ENCODE data around the gene MTA3. TPM values are rescaled to one million over a fixed set of nuclear protein-coding genes. Genes with fewer than 3 reads are reported as not detected.

Gene MTA3
- total RNA-seq, 1 experiment from 2014 or later, result 18.8 TPM

DNA sequence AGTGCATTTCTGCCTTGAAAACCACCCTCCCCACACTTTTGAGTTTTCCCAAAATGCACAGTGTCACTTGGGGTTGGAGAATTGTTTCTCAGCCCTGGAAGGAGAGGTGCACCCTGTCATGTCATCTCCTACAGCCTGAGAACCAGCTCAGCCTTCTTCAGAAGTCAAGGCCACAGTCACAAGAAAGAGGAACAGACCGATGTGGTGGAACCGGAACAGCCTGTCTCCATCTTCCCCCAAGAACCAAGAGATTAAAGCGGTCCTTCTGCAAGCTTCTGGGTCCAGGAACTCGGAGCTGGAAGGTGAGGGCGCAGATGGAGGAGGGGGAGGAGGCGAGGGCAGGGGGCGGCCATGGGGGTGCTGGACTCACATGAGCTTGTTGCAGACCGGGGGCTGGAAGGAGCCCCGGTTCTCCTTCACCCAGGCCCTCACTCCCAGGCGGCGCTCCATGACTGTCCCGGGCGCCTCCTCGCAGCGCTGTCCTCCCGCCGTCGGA, 223.7 kb downstream of the MTA3 start:
- no peaks in the 10 kb centered on the region for H3K36me3 ChIP-seq
- H3K27me3 ChIP-seq, result no peaks in the 10 kb centered on the region
- H3K4me3 ChIP-seq, result no peak overlapping the region
- no peak for DNase-seq
- no peaks in the 10 kb centered on the region for H3K9me3 ChIP-seq

DNA sequence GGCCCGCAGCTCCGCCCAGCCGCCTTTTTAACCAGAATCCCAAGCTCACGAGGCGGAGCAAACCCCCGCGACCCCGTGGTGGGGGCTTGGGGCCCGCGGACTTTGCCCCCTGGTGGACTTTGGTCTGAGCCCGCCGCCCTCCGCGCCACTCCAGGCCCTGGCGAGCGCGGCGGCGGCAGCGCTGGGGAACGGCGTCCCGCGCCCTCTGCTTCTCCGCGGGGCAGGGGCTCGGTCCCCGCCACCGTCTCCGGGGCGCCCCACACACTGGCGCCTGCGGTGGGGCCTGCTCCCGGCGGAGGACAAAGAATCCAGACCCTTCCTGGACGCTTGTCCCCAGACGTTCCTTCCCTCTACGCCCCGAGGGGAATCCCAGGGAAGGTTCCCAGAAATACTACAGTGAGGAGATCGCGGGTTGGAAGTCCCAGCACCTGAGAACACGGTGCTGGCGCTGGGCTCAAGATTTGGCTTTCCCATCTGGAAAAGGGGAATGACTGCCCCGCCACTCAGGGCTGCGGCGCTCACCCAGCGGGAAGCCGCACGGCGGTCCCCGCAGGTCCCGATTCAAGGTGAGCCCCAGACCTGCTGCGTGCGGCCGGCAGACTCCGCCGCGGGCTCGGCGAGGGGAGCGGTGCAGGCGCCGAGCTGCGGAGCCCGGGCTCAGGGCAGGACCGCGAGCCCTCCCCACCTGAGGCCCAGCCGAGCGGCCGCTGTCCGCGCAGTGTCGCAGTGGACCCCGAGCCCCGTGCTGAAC, 224.3 kb downstream of the MTA3 start, which contains the start of gene HAAO:
Gene HAAO, minus strand, starts transcription at position 1 of the 751 bp plus-strand sequence. CDS start 47 bp downstream, outside the sequence.
- Histone ChIP-seq H3K27me3 (no peaks in the 10 kb centered on the region), H3K9me3 (no peaks in the 10 kb centered on the region), H3K36me3 (no peaks in the 10 kb centered on the region), H3K4me3 (no peak within 1 kb of the TSS)
- DNase-seq, result no peak

DNA sequence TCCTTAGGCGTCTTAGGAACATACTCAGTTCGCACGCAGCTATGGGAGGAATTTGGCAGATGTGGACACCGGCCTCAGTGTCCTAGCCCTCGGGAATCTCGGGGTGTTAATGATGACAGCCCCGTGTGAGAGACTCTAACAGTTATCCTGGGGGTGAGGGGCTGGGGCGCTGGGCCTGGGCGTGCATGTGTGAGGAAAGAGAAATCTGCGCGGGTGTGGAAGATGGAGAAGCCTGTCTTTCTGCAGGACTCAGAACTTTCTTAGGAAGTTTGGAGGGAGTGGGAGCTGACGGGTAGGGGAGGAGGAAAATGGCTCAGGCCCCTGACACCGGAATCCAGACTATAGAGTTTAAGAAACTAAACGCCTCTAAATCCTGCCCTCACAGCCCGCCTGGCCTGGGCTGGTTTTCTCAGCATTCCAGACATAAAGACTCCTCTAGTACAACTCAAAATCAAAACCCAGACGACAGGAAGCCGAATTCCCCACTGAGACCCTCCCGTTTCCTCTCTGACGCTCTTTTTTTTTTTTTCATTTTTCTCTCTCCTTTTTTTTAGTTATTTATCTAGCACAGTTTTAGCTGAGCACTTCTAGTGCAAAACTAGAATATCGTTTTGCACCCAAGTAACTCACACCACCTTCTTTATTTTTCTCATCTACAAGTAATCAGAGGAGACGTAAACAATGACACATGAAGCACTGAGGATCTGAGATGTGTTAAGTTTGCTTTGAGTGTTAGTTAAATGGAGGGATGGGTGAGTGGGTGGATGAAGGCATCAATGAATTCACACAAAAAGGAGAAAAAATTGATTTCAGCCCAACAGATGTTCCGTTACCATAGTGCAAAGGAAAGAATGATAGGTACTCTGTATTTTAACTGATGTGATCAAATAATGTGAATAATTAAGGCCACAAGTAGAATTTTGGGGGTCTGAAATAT, 225.2 kb downstream of the MTA3 start:
- DNase-seq, result no peak
- H3K36me3 ChIP-seq, result no peaks in the 10 kb centered on the region
- no peaks in the 10 kb centered on the region for H3K27me3 ChIP-seq
- no peaks in the 10 kb centered on the region for H3K9me3 ChIP-seq
- no peak overlapping the region for H3K4me3 ChIP-seq

DNA sequence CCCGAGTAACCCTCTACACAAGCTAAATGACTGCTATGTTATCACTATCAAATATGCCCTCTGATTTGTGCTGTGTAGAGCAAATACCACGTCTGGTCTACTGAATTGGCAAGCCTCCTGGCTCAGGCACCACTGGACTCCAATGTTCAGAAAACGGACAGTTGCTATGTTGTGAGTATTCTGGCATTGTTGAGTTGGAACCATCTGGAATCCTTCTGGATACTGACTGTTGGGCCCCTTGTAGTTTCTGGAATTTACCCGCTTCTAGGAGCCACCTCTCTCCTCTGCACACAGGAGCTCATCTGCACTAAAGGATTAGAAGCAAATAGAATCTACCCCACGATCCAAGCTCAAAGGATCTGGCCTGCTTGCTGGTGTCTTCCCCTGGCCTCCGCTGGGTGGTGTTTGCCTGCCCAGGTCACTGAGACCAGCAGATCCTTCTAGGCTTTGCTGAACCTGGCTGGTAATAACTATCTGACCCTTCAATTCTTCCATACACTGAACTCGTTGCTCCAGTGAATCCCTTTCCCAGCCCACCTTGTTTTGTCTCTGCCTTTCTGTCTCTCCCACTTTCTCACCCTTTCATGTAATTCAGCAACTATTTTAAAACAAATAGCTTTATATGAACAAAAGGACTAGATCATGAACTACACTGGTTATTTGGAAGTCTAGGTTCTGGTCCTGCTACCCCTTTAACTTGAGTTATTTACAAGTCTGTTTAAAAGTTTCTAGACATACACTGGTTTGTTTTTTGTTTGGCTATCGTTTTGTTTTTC, 226.0 kb downstream of the MTA3 start:
- no peaks in the 10 kb centered on the region for H3K9me3 ChIP-seq
- no peaks in the 10 kb centered on the region for H3K27me3 ChIP-seq
- H3K36me3 ChIP-seq, result no peaks in the 10 kb centered on the region
- DNase-seq, result no peak
- no peak overlapping the region for H3K4me3 ChIP-seq

DNA sequence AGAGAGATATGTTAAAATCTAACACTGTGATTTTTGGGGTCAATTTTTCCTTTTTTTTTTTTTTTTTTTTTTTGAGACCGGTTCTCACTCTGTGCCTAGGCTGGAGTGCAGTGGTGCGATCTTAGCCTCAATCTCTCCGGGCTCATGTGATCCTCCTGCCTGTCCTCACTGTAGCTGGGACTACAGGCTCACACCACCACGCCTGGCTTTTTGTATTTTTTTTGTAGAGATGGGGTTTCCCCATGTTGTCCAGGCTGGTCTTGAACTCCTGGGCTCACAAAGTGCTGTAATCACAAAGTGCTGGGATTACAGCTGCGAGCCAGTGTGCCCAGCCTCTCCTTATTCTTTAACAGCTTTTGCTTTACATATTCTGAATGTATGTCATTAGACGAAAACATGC, 226.8 kb downstream of the MTA3 start:
- no peaks in the 10 kb centered on the region for H3K36me3 ChIP-seq
- no peak overlapping the region for H3K4me3 ChIP-seq
- no peaks in the 10 kb centered on the region for H3K27me3 ChIP-seq
- H3K9me3 ChIP-seq, result no peaks in the 10 kb centered on the region
- no peak for DNase-seq

DNA sequence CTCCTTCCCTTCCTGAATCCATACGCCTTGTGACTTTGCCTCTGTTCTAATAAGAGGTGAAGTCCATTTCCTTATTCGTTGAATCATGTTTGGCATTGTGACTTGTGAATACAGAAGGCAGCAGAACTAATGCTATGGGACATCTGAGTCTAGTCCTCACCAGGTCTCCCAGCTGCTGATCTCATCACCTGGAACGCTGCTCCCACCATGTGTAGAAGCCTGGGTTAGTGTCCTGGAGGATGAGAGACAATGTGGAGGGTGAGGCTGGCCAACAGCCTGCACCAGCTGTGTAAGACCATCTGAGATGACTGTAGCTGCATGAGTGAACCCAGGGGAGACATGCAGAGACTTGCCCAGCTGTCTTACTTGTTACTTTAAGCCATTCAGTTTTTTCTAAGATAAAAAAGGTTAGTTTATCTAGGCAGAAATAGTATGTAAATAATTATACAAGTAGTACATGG, 227.4 kb downstream of the MTA3 start:
- no peak for DNase-seq

DNA sequence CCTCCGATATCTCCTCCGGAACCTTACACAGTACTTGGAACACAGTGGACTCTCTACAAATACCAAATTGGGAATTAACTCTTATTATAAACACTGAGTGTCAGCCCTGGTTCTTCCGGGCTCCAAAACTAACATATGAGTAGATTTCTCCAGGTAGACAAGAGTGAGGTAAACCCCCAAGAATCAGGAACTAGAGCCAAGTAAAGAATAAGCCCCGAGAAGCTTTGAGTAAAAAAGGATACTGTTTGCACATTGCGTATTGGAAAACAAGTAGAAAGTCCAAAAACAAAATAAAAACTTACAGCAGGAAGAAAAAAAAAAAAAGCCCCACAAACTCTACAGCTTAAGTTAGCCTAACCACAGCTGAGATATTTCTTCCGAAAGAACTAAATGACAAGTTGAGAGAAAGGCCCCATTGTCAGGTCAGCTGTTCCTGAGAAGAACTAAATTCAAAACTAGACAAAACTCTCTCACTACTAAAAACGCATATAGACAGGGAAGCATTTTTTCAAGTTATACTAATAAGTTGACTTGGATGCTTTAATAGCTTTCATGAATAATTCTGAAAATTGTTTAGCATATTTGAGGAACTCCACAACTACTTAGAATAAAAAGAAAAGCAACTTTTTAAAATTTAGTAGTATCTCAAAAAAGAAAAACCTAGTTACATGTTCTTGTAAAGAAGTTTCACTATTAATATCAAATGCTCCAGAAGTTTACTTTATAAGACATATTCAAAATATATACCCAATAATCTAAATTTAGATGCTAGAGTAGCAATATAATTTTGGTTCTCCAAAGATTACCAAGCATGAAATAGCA, 228.2 kb downstream of the MTA3 start:
- H3K36me3 ChIP-seq, result no peaks in the 10 kb centered on the region
- H3K9me3 ChIP-seq, result no peaks in the 10 kb centered on the region
- no peak for DNase-seq
- no peak overlapping the region for H3K4me3 ChIP-seq
- H3K27me3 ChIP-seq, result no peaks in the 10 kb centered on the region

More for the DNA sequence above, 227.4 kb downstream of the MTA3 start:
- H3K9me3 ChIP-seq, result no peaks in the 10 kb centered on the region
- no peaks in the 10 kb centered on the region for H3K27me3 ChIP-seq
- H3K36me3 ChIP-seq, result no peaks in the 10 kb centered on the region
- H3K4me3 ChIP-seq, result no peak overlapping the region

DNA sequence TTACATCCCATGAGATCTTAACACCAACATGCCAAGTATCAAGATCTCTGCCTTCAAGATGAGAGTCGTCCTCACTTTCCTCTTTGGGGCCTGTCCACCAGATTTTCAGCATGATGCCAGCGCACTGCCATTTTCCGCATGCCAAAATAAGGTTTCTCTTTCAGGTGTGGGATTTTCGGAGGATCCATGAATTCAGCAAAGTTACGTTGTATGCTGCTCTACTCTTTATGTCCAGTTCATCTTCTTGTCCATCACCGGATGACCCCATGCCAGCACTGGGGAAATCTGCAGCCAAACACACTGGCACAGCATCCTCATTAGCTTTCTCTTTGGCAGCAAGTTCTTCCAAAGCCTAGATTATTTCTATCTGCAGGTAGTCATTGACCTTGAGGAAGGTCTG, 228.8 kb downstream of the MTA3 start:
- DNase-seq, result no peak
- H3K36me3 ChIP-seq, result no peaks in the 10 kb centered on the region
- H3K4me3 ChIP-seq, result no peak overlapping the region
- H3K27me3 ChIP-seq, result no peaks in the 10 kb centered on the region
- no peaks in the 10 kb centered on the region for H3K9me3 ChIP-seq

DNA sequence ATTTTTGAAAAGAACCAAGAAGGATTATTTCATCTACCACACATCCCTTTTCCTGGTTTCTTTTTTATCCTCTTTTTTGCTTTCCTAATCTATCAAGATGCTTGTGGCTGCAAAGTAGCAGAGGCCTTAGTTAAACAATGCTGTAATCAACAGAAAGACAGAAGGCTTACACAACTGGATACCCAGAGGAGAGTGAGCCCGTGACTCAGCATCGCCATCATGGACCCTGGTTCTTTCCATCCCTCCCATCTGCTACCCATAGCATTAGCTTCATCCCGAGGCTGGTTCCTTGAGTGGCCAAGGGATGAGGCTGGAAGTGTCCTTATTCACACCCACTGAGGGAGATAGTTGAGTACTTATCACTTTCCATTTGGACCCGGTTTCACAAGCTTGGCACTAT, 231.4 kb downstream of the MTA3 start:
- Histone ChIP-seq H3K9me3 (no peaks in the 10 kb centered on the region), H3K27me3 (no peaks in the 10 kb centered on the region), H3K36me3 (no peaks in the 10 kb centered on the region), H3K4me3 (no peak overlapping the region)
- no peak for DNase-seq

DNA sequence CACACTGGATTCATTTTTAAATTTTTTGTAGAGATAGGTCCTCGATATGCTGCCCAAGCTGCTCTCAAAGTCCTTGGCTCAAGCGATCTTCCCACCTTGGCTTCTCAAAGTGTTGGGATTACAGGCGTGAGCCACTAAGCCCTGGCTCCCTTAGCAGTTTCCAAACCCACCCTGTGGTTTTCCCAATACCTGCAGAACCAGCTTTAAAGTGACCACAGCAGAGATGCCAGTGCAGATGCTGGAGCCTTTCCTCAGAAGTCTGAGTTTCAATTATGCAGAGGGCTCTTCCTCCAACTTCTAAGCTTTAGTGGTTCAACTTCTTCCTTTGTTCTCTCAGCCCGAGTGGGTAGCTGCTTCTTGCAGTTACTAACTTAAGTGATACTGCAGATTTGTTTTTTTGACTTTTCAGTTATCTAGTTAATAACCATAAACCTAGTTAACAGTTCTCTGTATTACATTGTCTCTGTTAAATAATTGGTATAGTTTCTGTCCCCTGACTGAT, 232.1 kb downstream of the MTA3 start:
- no peak for DNase-seq
- Histone ChIP-seq H3K9me3 (no peaks in the 10 kb centered on the region), H3K27me3 (no peaks in the 10 kb centered on the region), H3K36me3 (no peaks in the 10 kb centered on the region), H3K4me3 (no peak overlapping the region)

DNA sequence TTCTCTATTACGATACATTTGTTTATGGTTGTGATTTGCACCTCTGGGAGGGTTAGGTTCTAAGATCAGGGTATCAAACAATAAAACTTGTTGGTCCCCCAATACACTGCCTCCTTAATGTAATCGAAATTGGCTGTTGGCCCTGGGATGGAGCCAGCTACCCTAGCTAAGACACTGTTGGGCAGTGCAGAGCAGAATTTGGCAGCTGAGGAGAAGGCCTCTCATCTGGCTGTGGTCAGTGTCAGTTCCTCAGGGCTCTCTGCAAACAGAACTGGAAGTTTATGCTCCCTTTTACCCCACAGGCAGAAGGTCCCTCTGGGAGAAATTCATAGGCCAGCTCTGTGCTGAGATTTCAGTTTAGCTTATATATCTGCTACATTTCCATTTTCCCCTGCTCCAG, 232.5 kb downstream of the MTA3 start:
- DNase-seq, result peak; percentile 48
- no peaks in the 10 kb centered on the region for H3K36me3 ChIP-seq

DNA sequence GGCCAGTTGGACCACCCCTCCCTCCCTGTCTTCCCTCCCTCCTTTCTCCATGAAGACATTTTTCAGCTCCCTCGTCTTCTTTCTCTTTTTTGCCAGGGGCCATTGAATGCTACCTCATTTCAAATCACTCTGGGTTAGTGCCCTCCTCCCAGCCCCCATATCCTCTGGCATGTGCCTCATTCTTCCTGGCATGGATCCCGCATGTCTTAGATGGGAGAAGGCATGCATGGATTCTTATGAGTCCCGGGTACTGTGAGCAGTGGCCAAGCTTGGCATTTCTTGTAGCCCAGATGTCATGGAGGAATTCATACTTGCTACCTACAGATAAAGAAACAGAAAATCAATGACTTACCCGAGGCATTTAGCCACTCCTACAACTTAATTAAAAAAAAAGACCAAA, 232.9 kb downstream of the MTA3 start:
- H3K27me3 ChIP-seq, result no peaks in the 10 kb centered on the region
- no peaks in the 10 kb centered on the region for H3K36me3 ChIP-seq
- no peak overlapping the region for H3K4me3 ChIP-seq
- peak; percentile 59 for DNase-seq
- H3K9me3 ChIP-seq, result no peaks in the 10 kb centered on the region

More for the DNA sequence above, 232.5 kb downstream of the MTA3 start:
- Histone ChIP-seq H3K4me3 (no peak overlapping the region), H3K9me3 (no peaks in the 10 kb centered on the region), H3K27me3 (no peaks in the 10 kb centered on the region)

DNA sequence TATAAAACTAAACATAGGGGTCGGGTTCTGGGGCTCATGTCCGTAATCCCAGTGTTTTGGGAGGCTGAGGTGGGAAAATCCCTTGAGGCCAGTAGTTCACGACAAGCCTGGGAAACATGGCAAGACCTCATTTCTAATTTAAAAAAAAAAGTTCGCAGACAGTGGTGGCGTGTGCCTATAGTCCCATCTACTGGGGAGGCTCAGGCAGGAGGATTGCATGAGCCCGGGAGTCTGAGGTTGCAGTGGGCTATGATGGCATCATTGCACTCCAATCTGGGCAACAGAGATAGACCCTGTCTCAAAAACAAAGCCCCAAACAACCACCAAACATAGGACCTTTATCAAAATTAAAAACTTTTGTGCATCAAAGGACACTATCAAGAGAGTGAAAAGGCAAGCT, 233.7 kb downstream of the MTA3 start:
- no peak for DNase-seq
- Histone ChIP-seq H3K4me3 (no peak overlapping the region), H3K9me3 (no peaks in the 10 kb centered on the region), H3K27me3 (no peaks in the 10 kb centered on the region), H3K36me3 (no peaks in the 10 kb centered on the region)

DNA sequence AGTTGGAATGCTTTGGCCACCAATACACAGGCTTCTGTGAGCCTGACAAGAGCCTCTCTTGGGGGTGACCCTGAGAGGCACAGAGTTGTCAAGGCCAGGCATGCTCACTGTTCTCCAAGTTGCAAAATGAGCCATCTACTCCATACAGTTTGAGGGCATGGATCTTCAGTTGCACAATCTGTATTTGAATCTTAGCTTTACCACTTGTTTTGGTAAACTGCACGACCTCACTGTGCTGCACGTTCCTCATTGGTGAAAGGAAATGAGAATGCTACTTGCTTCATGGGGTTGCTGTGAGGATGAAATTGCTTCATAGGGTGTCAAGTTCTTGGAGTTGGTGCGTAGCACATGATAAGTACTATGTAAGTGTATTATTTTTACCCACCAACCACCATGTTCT, 235.9 kb downstream of the MTA3 start:
- Histone ChIP-seq H3K36me3 (no peaks in the 10 kb centered on the region), H3K4me3 (no peak overlapping the region), H3K9me3 (no peaks in the 10 kb centered on the region), H3K27me3 (no peaks in the 10 kb centered on the region)
- DNase-seq, result no peak

DNA sequence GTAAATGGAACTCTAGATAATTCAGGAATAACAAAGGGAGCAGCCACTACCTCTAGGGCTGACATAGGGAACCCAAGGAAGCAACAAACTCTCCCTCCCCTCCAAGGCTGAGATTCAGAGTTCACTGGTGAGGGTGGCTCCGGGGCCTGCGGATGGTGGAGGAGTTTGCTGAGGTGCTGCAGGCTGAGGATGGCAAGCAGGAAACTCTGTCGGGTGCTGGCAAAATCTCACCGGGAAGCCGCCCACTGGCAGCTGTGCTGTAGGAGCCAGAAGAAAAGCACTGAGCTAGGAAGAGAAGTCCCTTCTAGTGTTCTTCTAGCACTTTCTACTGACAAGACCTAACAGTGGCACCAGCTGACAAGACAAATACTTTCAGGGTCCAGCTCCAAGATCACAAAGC, 236.5 kb downstream of the MTA3 start:
- H3K27me3 ChIP-seq, result no peaks in the 10 kb centered on the region
- no peaks in the 10 kb centered on the region for H3K9me3 ChIP-seq
- H3K36me3 ChIP-seq, result no peaks in the 10 kb centered on the region
- no peak for DNase-seq
- no peak overlapping the region for H3K4me3 ChIP-seq
